ENCODE results near the gene TNFSF4. TPM values are rescaled to one million over a fixed set of nuclear protein-coding genes. Genes with fewer than 3 reads are reported as not detected.

TNFSF4 gene
- total RNA-seq, 2 experiments from 2014 or later = 0.17 to 0.33 TPM

DNA sequence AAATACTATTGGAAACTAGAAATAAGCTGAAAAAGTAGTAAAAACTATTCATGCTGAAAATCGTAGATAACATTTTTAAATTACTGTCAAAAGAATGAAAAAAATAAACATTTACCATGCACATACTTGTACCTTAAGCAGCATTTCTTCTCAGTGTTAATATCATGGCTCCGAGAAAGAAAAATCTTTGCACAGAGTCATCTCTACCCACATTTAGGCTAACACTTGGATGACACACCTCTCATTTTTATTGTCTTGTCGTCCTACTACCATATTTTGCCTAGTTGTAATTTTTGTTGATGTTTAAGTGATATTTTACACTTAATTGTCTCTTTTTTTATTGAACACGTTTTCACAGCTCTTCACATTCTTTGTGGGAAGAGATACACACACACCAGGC lies 1.7 kb upstream of the TNFSF4 start:
- no peak for ATAC-seq (ENCODE audit: poor library complexity)
- TF ChIP-seq, protein P1, sequence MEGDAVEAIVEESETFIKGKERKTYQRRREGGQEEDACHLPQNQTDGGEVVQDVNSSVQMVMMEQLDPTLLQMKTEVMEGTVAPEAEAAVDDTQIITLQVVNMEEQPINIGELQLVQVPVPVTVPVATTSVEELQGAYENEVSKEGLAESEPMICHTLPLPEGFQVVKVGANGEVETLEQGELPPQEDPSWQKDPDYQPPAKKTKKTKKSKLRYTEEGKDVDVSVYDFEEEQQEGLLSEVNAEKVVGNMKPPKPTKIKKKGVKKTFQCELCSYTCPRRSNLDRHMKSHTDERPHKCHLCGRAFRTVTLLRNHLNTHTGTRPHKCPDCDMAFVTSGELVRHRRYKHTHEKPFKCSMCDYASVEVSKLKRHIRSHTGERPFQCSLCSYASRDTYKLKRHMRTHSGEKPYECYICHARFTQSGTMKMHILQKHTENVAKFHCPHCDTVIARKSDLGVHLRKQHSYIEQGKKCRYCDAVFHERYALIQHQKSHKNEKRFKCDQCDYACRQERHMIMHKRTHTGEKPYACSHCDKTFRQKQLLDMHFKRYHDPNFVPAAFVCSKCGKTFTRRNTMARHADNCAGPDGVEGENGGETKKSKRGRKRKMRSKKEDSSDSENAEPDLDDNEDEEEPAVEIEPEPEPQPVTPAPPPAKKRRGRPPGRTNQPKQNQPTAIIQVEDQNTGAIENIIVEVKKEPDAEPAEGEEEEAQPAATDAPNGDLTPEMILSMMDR (IDR thresholded peaks at IDR 0.05) = no peak
- intact Hi-C loops (cut with DNase I, micrococcal nuclease) = loop anchor here in 1 of 2 experiments (10.0 kb wide), 1 partner anchor 374 kb away; no protein-coding TSS in a partner anchor
- Histone ChIP-seq H3K27ac (ENCODE audit: low read depth in 1 of 2, low read length in 2 of 2) (no peak overlapping the region), H3K4me3 (ENCODE audit: low read length) (no peak overlapping the region), H3K36me3 (ENCODE audit: insufficient read depth, low read length) (no peaks in the 10 kb centered on the region), H3K4me1 (ENCODE audit: insufficient read depth, low read length) (peaks cover 24% of the 10 kb centered on the region), H3K27me3 (ENCODE audit: control insufficient read depth in 1 of 2, insufficient read depth in 2 of 2, low read length in 2 of 2) (no peaks in the 10 kb centered on the region), H3K9me3 (ENCODE audit: control insufficient read depth in 1 of 2, insufficient read depth in 1 of 2, low read length in 2 of 2) (no peaks in the 10 kb centered on the region)
- Mint-ChIP-seq H3K4me3 (no peak overlapping the region), H3K36me3 (ENCODE audit: low read depth) (no peaks in the 10 kb centered on the region), H3K27ac (no peak overlapping the region), H3K27me3 (no peaks in the 10 kb centered on the region), H3K4me1 (ENCODE audit: low read depth) (peaks cover 40% of the 10 kb centered on the region), H3K9me3 (no peaks in the 10 kb centered on the region)
- POLR2A ChIA-PET = interaction anchor here (0.7 to 1.2 kb wide), 2 partner anchors 14 to 464 kb away, joined by 3 read pairs; no protein-coding TSS in a partner anchor
- CTCF ChIA-PET = no interaction called here
- DNase-seq = no peak

DNA sequence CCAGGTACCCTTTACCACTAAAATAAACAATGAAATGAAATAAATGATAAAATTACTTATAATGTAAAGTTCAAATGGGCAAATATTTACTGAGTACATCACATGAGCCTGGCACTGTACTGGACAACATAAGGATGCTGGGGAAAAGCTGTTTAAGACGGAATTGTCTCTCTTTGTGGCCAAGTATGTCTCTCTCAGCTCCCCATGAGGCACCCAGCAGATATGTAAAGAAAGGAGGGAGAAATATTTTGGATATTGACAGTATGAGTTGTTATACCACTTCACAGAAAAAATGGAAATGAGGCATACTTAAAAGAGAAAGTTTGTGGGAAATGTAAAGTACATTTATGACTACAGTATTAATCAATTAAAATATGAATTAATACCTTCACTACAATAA lies 1.0 kb upstream of the TNFSF4 start:
- H3K27ac Mint-ChIP-seq = peak overlapping the region; percentile 86
- no peaks in the 10 kb centered on the region for H3K27me3 ChIP-seq (ENCODE audit: control insufficient read depth in 1 of 2, insufficient read depth in 2 of 2, low read length in 2 of 2)
- no peak overlapping the region for H3K27ac ChIP-seq (ENCODE audit: low read depth in 1 of 2, low read length in 2 of 2)
- H3K36me3 Mint-ChIP-seq (ENCODE audit: low read depth) = no peaks in the 10 kb centered on the region
- H3K4me1 Mint-ChIP-seq (ENCODE audit: low read depth) = peaks cover 40% of the 10 kb centered on the region
- ATAC-seq (ENCODE audit: poor library complexity) (no peak), DNase-seq (no peak)
- H3K9me3 Mint-ChIP-seq = no peaks in the 10 kb centered on the region
- ChIA-PET POLR2A (no interaction called here), CTCF (no interaction called here)
- no peaks in the 10 kb centered on the region for H3K27me3 Mint-ChIP-seq
- TF ChIP-seq, protein P1 (IDR thresholded peaks at IDR 0.05) = no peak
- no peak overlapping the region for H3K4me3 ChIP-seq (ENCODE audit: low read length)
- no peaks in the 10 kb centered on the region for H3K9me3 ChIP-seq (ENCODE audit: control insufficient read depth in 1 of 2, insufficient read depth in 1 of 2, low read length in 2 of 2)
- H3K4me1 ChIP-seq (ENCODE audit: insufficient read depth, low read length) = peaks cover 24% of the 10 kb centered on the region
- intact Hi-C loops (cut with DNase I, micrococcal nuclease) = loop anchor here in 1 of 2 experiments (10.0 kb wide), 1 partner anchor 373 kb away; no protein-coding TSS in a partner anchor
- H3K4me3 Mint-ChIP-seq = no peak overlapping the region
- no peaks in the 10 kb centered on the region for H3K36me3 ChIP-seq (ENCODE audit: insufficient read depth, low read length)

DNA sequence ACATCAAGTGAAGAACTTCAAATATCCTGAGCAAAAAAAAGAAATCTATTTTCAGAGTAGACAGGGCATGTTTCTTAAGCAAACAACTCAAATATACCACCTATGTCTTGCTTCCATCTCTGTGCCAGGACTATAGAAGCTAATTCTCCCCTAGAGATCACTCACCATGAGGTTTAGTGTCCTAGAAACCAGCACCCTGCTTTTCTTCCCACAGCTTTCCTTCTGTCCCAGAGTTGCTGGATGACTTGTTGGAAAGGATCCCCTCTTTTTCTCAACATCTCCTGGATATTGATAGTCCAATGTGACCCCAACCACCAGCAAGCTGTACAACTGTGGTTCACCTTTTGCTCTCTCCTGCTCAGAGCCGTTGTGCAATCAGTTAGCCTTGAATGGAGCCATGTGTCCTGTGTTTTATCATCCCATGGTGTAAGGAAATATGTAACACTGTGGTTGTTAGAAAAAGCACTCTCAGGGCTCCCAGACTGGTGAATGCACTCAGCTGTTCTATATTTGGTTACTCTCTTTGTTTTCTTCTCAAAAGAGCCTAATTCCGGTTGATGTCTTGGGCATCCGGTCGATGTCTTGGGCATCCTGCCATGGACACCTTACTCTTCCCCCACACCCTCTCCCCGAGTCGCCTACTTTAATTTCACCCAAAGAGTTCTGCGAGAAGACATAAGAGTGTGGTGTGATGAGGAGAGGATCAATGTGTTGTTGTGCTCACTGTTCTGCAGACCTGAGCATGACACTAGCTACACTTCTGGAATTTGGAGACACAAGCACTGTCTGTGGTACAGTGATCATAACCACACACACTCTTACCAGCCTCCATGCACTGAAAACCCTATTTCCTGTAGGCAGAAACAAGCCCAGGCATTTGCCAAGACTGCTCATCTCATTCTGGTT lies 1.7 kb downstream of the TNFSF4 start:
- Mint-ChIP-seq H3K9me3 (no peaks in the 10 kb centered on the region), H3K4me1 (ENCODE audit: low read depth) (peaks cover 49% of the 10 kb centered on the region), H3K27me3 (no peaks in the 10 kb centered on the region), H3K27ac (peak overlapping the region; percentile 86), H3K36me3 (ENCODE audit: low read depth) (no peaks in the 10 kb centered on the region), H3K4me3 (peak overlapping the region; percentile 71)
- peak; percentile 86 for ATAC-seq (ENCODE audit: poor library complexity)
- DNase-seq = peak in 12 of 14 experiments; percentile 9 to 74 (median 40)
- ChIA-PET POLR2A (interaction anchor here (0.6 to 1.6 kb wide), 7 partner anchors 12 to 1794 kb away, joined by 3 to 8 read pairs (median 4); no protein-coding TSS in a partner anchor), CTCF (interaction anchor here (0.9 kb wide), 1 partner anchor 17 kb away, joined by 3 read pairs; no protein-coding TSS in a partner anchor)
- Histone ChIP-seq H3K36me3 (ENCODE audit: insufficient read depth, low read length) (no peaks in the 10 kb centered on the region), H3K27ac (ENCODE audit: low read depth in 1 of 2, low read length in 2 of 2) (peak overlapping the region in 1 of 2 donors; percentile 56), H3K4me1 (ENCODE audit: insufficient read depth, low read length) (peaks cover 28% of the 10 kb centered on the region), H3K27me3 (ENCODE audit: control insufficient read depth in 1 of 2, insufficient read depth in 2 of 2, low read length in 2 of 2) (no peaks in the 10 kb centered on the region), H3K4me3 (ENCODE audit: low read length) (peak overlapping the region; percentile 17), H3K9me3 (ENCODE audit: control insufficient read depth in 1 of 2, insufficient read depth in 1 of 2, low read length in 2 of 2) (no peaks in the 10 kb centered on the region)
- intact Hi-C loops (cut with DNase I, micrococcal nuclease) = loop anchor here in 1 of 2 experiments (10.0 kb wide), 1 partner anchor 371 kb away; no protein-coding TSS in a partner anchor
- TF ChIP-seq, protein P1 (IDR thresholded peaks at IDR 0.05) = no peak

Measured in CD4-positive, alpha-beta T cell (primary cell).